Thyroid gland (tissue), 4 donors: ENCODE measurements around the gene ABR. TPM values are rescaled to one million over a fixed set of nuclear protein-coding genes. Genes with fewer than 3 reads are reported as not detected.
"Not testable (repeated sequence)": the region's sequence is repeated elsewhere in the genome, so short reads cannot be mapped to it uniquely, and the experiment has no call there.

ENCODE experiments used
- DNase-seq, 2 donors: peaks; one replicate each; pipeline ENCODE4 v3.0.0-alpha.2; 2019
- H3K27ac ChIP-seq, 3 donors: fragments of 200-600 bp; sonication (generic); 1 replicate in 2 of 3; 2 replicates in 1 of 3; pipeline ENCODE4 v1.5.1; 2016 to 2019; ENCODE audit warnings: mild to moderate bottlenecking in 1 of 3, moderate library complexity in 1 of 3
- H3K27me3 ChIP-seq: fragments of 200-600 bp; sonication (generic); one replicate; pipeline ENCODE4 v1.5.1; 2019
- H3K36me3 ChIP-seq, 2 donors: fragments of 200-600 bp; sonication (generic); one replicate each; pipeline ENCODE4 v1.5.1; 2016 to 2019
- H3K4me1 ChIP-seq, 2 donors: fragments of 200-600 bp; sonication (generic); one replicate each; pipeline ENCODE4 v1.5.1; 2017 to 2019
- H3K4me3 ChIP-seq, 3 donors: fragments of 200-600 bp; sonication (generic); replicated peaks in 1 of 3; 1 replicate in 2 of 3; 2 replicates in 1 of 3; pipeline ENCODE4 v1.5.1; 2016; ENCODE audit warnings: mild to moderate bottlenecking in 1 of 3
- H3K9me3 ChIP-seq: fragments of 200-600 bp; sonication (generic); one replicate; pipeline ENCODE4 v1.5.1; 2017
- CTCF ChIP-seq, 6 experiments: fragments of 200-600 bp in 3 of 6; fragments of 450-650 bp in 3 of 6; sonication (generic) in 3 of 6; IDR thresholded peaks; one replicate each; pipeline ENCODE4 v1.5.1; 2016 to 2019; ENCODE audit warnings: antibody characterized with exemption in 6 of 6, mild to moderate bottlenecking in 2 of 6, inconsistent platforms in 1 of 6, moderate library complexity in 1 of 6
- POLR2A ChIP-seq, 2 donors: fragments of 450-650 bp; IDR thresholded peaks; one replicate each; pipeline ENCODE4 v1.6.1; 2017; ENCODE audit warnings: antibody characterized with exemption in 2 of 2, mild to moderate bottlenecking in 2 of 2, moderate library complexity in 1 of 2
- WGBS, 2 donors: methylation state at CpG; one replicate each; pipeline ENCODE4 v1.1.5; 2017; 5-methylcytosine and 5-hydroxymethylcytosine counted together
- intact Hi-C: fragments of 100-400 bp; cut with DNase I; formaldehyde crosslinking; loops from one replicate; pipeline ENCODE4 v1.15.1; 2023
- total RNA-seq, 4 donors: library from RNA; depleted of rRNA; stranded (reverse); fragments of >200 nt; gene quantifications; one replicate each; pipeline ENCODE4 v1.2.3, GENCODE V29; 2016

Gene ABR
- total RNA-seq, 4 donors from 2014 or later, result 23.7 to 33.7 (median 31.5) TPM

DNA sequence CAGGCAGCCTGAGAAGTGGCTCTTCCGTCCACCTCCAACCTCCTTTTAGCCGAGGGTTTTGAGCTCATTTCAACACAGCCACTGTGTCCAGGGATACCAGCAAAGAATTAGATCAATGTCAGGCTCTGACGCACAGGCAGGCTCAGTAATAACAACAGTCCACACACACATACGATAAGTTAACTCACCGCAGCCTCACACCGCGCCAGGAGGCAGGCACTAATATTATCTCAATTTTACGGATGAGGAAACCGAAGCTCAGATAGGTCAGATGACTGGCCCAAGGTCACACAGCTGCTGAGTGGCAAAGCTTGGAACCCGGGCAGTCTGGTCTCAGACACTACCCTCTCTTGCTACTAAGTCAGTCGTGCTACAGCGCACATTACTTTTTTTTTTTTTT is 22.9 kb downstream of the ABR start:
- no peaks in the 10 kb centered on the region for H3K4me1 ChIP-seq
- DNase-seq, result no peak
- WGBS, 2 donors, result 72 to 85% methylated on average over 12 of the region's 12 CpGs
- TF ChIP-seq POLR2A (IDR thresholded peaks at IDR 0.05) (no peak), CTCF (IDR thresholded peaks at IDR 0.05) (no peak)
- no peaks in the 10 kb centered on the region for H3K9me3 ChIP-seq
- no peaks in the 10 kb centered on the region for H3K27me3 ChIP-seq
- H3K4me3 ChIP-seq, result no peak overlapping the region
- no peak overlapping the region for H3K27ac ChIP-seq
- H3K36me3 ChIP-seq, result no peaks in the 10 kb centered on the region
- intact Hi-C loops, result no loop called here

DNA sequence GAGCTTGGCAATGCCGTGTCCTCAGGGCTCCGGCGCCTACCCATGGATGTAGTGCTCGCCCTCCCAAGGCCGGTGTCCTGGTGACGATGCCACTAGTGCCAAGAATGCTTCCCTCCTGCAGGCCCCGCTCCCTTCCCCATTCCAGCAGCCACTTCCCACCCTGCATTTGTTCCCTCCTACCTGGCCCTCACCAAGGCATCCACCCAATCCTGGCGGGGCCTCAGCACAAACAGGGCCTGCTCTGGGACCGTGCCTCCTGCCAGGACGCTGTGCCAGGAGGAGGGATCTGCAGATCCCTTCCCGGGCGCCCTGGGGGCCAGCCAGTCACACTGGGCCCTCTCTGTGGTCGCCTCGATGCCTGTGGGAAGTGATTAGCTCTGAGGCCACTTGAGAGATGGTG is 25.1 kb downstream of the ABR start:
- Histone ChIP-seq H3K27me3 (no peaks in the 10 kb centered on the region), H3K9me3 (no peaks in the 10 kb centered on the region), H3K4me1 (peaks cover 0 to 10% of the 10 kb centered on the region in 2 donors), H3K4me3 (no peak overlapping the region), H3K36me3 (no peaks in the 10 kb centered on the region), H3K27ac (no peak overlapping the region)
- TF ChIP-seq CTCF (IDR thresholded peaks at IDR 0.05), result no peak
- no peak for TF ChIP-seq POLR2A (IDR thresholded peaks at IDR 0.05)
- intact Hi-C loops, result no loop called here
- 43 to 60% methylated on average over 3 to 12 of the region's 14 CpGs for WGBS, 2 donors
- DNase-seq, result no peak

DNA sequence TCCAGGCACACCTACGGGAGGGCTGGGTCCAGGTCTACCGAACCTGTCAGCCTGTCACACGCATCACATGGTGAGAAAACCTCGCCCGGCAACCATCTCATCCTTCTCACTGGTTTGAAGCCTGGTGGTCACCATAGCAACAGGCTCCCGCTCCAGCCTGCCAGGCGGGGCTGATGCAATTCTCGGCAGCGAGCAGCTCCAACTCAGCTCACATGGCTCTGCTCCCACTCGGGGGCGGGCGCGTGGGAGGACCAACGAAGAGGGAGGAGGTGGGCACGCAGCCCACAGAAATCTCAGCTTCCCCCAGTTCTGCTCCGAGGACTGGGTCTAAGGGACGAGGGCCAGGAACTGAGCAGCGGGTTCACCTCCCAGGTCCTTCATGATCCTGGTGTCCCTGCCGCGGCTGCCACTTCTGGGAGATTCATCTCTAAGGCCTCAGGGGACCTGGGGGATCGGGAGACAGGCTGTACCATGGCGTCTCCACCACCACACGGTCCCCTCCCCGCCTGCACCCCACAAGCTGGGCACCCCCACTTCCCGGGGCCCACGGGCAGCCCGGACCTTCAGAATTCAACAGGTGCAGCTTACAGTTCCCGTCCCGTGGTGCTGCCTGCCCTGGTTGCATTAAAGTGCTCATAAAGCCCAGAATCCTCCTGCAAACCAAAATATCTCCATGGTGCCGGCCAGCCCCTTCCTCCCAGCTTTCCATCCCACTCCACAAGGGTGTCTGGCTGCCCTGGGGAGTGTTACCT is 25.8 kb downstream of the ABR start:
- Histone ChIP-seq H3K9me3 (no peaks in the 10 kb centered on the region), H3K36me3 (no peaks in the 10 kb centered on the region), H3K27ac (no peak overlapping the region), H3K4me1 (peaks cover 0 to 13% of the 10 kb centered on the region in 2 donors), H3K27me3 (no peaks in the 10 kb centered on the region), H3K4me3 (no peak overlapping the region)
- no peak for DNase-seq
- TF ChIP-seq POLR2A (IDR thresholded peaks at IDR 0.05) (no peak), CTCF (IDR thresholded peaks at IDR 0.05) (no peak)
- WGBS, 2 donors, result 68 to 80% methylated on average over 16 to 17 of the region's 30 CpGs
- intact Hi-C loops, result no loop called here

- H3K9me3 ChIP-seq, H3K27ac ChIP-seq, H3K27me3 ChIP-seq, DNase-seq, H3K36me3 ChIP-seq, H3K4me3 ChIP-seq, intact Hi-C loops: not testable (repeated sequence)
- peaks cover 0 to 13% of the 10 kb centered on the region in 2 donors for H3K4me1 ChIP-seq
- 89 to 90% methylated on average over 7 to 8 of the region's 8 CpGs for WGBS, 2 donors
Measured at GRCh38 chr17:1152582-1152981, 27.2 kb downstream of the ABR start.

DNA sequence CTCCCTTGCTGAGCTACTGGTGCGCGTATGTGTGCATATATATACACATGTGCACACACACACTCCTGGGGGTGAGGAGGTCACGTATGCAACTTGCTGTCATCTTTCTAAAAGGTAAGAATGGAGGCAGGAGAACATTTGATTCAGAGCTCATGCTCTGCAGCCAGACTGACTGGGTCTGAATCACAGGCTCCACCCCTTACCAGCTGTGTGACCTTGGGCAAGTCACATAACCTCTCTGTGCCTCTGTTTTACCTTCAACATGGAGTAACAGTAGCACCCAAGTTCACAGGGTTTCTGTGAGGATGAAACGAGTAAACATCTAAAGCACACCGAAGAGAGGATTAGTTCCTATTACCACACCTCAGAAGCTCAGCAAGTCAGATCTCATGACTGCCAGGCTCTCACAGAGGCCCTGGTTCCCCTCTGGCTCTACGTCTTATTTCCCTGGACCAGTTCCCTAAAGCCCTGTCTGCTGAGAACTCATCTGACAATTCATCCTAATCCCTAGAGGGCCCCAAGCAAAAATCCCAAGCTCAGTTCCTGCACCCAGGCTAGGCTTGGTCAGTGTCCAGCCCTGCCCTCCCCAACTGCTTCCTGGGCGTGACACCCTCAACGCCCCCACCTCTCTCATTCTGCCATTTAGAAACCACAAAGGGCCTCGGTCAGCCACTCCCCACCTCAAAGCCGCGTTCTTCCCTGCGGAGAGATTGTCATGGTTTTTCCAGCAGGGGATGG is 28.7 kb downstream of the ABR start:
- WGBS, 2 donors, result 73 to 77% methylated on average over 12 of the region's 12 CpGs
- no peaks in the 10 kb centered on the region for H3K27me3 ChIP-seq
- peak overlapping the region in 1 of 3 donors; percentile 4 for H3K27ac ChIP-seq
- H3K9me3 ChIP-seq, result no peaks in the 10 kb centered on the region
- H3K4me3 ChIP-seq, result no peak overlapping the region
- H3K4me1 ChIP-seq, result peaks cover 0 to 13% of the 10 kb centered on the region in 2 donors
- no peak for TF ChIP-seq CTCF (IDR thresholded peaks at IDR 0.05)
- no peak for TF ChIP-seq POLR2A (IDR thresholded peaks at IDR 0.05)
- H3K36me3 ChIP-seq, result no peaks in the 10 kb centered on the region
- intact Hi-C loops, result no loop called here
- DNase-seq, result no peak
